ENCODE data around the gene INTS1. TPM values are rescaled to one million over a fixed set of nuclear protein-coding genes. Genes with fewer than 3 reads are reported as not detected.

INTS1 gene
- total RNA-seq, 1 donor: 26.0 TPM

DNA sequence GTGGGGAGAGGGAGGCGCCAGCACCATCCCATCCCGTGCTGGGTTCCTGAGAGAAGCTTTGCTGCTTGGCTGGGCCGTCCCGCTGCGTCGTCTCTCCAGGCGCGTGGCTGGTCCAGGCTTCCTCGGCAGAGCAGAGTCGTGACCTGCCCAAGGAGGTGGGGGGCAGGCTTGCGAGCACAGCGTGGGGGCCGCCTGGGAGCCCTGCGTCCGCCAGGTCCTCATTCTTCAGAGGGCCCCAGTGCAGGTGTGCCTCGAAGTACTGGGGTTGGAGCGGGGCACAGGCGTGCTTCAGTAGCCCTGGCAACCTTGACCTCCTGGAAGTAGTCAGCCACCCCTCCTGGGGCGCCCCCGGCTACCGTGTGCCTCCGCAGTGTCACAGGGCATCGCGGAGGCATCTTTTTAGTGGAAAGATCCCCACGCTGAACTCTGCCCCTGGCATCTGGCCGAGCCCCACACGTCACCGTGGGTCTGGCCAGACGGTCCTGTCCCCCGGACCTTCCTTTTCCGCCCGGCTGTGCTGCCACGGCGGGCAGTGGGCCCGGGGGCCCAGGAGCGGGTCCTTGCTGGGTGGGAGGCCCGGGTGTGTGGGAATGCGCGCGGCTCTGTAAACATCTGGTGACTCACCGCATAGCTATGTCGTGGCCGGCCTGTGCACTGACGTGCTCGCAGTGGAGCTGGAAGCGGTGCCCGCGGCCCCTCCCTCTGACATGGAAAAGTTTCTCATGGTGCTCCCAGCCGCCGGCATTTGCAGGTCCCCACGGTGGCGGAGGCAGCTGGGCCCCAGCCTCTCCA lies 32.8 kb upstream of the INTS1 start:
- Histone ChIP-seq H3K27me3 (ENCODE audit: insufficient read depth, low read length) (no peaks in the 10 kb centered on the region), H3K9me3 (ENCODE audit: low read depth, low read length) (no peaks in the 10 kb centered on the region), H3K4me1 (ENCODE audit: insufficient read depth, low read length) (peaks cover 26% of the 10 kb centered on the region), H3K4me3 (ENCODE audit: low read length) (no peak overlapping the region)

DNA sequence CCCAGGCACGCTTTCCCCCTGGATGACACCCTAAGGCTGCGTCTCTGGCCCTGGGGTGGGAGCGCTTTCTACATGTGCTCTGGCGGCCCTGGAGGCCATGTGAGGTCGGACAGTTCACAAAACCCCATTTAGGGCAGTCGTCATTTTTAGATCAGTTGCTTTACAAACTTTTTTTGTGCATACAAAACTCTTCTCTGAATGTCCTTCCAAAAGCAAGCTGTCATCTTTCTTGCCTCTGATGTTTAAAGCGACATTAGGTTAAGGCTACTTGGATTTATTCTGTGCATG lies 32.2 kb upstream of the INTS1 start:
- peaks cover 32% of the 10 kb centered on the region for H3K4me1 ChIP-seq (ENCODE audit: insufficient read depth, low read length)
- H3K27me3 ChIP-seq (ENCODE audit: insufficient read depth, low read length): no peaks in the 10 kb centered on the region
- no peaks in the 10 kb centered on the region for H3K9me3 ChIP-seq (ENCODE audit: low read depth, low read length)
- no peak overlapping the region for H3K4me3 ChIP-seq (ENCODE audit: low read length)

DNA sequence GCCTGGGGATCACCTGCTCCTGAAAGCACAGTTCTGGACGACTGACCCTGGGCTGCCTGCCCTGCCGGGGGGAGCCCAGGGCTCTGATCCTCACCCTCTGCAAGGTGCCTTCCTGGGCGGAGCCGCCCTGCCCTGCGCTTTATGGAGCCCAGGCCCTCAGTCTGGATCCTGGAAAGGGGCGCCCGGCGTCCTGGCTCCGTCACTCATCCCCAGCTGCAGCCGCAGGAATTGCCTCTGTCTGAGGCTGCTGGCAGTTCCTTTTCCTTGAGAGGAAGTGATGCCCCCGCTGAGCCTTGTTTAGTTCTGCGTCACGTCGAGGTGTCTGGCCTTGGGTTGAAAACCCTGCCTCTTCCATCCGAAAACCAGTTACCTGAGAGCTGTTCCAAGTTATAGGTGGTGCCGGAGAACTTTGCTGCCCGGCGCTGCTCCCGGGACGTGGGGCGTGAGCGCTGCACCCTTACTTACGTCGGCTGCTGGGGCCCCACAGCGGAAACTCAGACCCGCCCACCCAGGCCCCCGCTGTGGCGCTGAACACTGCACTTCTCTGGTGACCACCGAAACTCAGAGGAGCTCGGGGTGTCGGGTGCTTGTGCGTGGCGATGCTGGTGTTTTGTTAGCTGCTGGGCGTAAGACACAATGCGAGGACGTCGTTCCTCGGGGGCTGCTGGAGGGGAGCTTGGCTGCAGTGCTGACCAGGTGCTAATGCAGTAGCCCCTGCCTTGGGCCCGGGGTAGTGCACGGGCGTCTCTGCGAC lies 31.7 kb upstream of the INTS1 start:
- Histone ChIP-seq H3K9me3 (ENCODE audit: low read depth, low read length) (no peaks in the 10 kb centered on the region), H3K4me1 (ENCODE audit: insufficient read depth, low read length) (peaks cover 34% of the 10 kb centered on the region), H3K4me3 (ENCODE audit: low read length) (no peak overlapping the region), H3K27me3 (ENCODE audit: insufficient read depth, low read length) (no peaks in the 10 kb centered on the region)

DNA sequence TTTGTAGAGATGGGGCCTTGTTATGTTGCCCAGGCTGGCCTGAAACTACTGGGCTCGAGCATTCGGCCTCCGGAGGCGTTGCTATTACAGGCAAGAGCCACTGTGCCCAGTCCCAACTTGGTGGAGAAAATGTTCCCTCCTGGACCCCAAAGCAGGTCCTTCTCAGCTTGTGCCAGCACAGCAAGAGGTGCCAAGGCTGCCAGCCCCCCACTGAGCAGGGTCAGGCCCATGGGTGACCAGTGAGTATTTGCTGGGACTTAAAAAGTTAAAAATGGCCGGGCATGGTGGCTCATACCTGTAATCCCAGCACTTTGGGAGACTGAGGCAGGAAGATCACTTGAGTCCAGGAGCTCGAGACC lies 30.9 kb upstream of the INTS1 start:
- H3K4me1 ChIP-seq (ENCODE audit: insufficient read depth, low read length): peaks cover 37% of the 10 kb centered on the region

DNA sequence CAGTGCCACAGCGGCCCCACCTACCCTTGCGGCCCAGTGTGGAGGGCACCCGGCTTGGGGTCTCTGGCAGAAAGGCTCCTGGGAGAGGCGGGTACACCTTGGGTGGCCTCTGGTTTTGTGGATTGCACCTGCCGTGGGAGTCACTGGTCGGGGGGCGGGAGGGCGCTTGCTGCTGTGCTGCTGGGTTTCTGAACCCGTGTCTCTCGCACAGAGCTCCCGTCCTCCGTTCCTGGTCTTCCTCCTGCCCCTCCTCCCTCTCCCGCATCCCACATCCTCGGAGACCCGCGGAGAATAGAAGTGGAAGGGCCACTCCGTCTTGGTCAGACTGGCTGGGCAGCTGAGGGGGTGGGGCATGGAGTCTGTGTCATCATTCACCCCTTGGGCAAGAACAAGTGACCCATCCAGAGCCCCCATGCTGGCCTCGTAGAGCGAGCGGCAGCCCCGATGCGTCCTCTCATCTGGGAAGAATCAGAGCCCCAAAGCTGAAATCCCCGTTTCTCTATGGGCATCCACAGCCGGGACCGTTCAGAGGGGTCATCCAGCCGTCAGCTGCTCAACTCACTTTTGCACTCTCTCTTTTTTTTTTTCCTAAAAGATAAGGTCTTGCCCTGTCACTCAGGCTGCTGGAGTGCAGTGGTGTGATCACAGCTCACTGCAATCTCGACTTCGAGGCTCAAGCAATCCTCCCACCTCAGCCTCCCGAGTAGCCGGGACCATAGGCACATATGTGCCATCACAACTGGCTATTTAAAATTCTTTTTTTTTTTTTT lies 30.3 kb upstream of the INTS1 start:
- Histone ChIP-seq H3K4me3 (ENCODE audit: low read length) (no peak overlapping the region), H3K27me3 (ENCODE audit: insufficient read depth, low read length) (no peaks in the 10 kb centered on the region), H3K9me3 (ENCODE audit: low read depth, low read length) (no peaks in the 10 kb centered on the region), H3K4me1 (ENCODE audit: insufficient read depth, low read length) (peaks cover 41% of the 10 kb centered on the region)

More for the DNA sequence above, 30.9 kb upstream of the INTS1 start:
- H3K4me3 ChIP-seq (ENCODE audit: low read length): no peak overlapping the region
- H3K27me3 ChIP-seq (ENCODE audit: insufficient read depth, low read length): no peaks in the 10 kb centered on the region
- H3K9me3 ChIP-seq (ENCODE audit: low read depth, low read length): no peaks in the 10 kb centered on the region

- Histone ChIP-seq H3K4me3 (ENCODE audit: low read length) (no peak overlapping the region), H3K9me3 (ENCODE audit: low read depth, low read length) (no peaks in the 10 kb centered on the region), H3K4me1 (ENCODE audit: insufficient read depth, low read length) (peaks cover 41% of the 10 kb centered on the region), H3K27me3 (ENCODE audit: insufficient read depth, low read length) (no peaks in the 10 kb centered on the region)
Observed at GRCh38 chr7:1533547-1534329, 29.5 kb upstream of the INTS1 start.

DNA sequence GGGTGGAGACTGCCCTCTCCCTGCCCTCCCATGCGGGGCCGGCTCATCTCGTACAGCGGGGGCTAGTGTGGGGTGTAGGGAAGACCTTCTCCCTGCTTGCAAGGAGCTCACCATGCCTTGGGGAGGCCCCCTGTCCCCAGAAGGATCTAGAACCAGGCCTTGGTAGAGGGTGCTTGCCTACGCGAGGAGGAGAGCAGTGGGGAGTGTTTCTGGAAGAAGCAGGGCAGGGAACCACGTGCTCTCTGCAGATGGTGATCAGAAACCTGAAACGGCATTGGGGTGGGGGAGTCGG lies 29.0 kb upstream of the INTS1 start:
- Histone ChIP-seq H3K9me3 (ENCODE audit: low read depth, low read length) (no peaks in the 10 kb centered on the region), H3K4me1 (ENCODE audit: insufficient read depth, low read length) (peaks cover 41% of the 10 kb centered on the region), H3K4me3 (ENCODE audit: low read length) (peak overlapping the region; percentile 51), H3K27me3 (ENCODE audit: insufficient read depth, low read length) (no peaks in the 10 kb centered on the region)

GRCh38 chr7:1532456-1533254 lies 28.5 kb upstream of the INTS1 start:
- H3K9me3 ChIP-seq (ENCODE audit: low read depth, low read length): no peaks in the 10 kb centered on the region
- H3K27me3 ChIP-seq (ENCODE audit: insufficient read depth, low read length): no peaks in the 10 kb centered on the region
- peak overlapping the region; percentile 51 for H3K4me3 ChIP-seq (ENCODE audit: low read length)
- H3K4me1 ChIP-seq (ENCODE audit: insufficient read depth, low read length): peaks cover 41% of the 10 kb centered on the region

DNA sequence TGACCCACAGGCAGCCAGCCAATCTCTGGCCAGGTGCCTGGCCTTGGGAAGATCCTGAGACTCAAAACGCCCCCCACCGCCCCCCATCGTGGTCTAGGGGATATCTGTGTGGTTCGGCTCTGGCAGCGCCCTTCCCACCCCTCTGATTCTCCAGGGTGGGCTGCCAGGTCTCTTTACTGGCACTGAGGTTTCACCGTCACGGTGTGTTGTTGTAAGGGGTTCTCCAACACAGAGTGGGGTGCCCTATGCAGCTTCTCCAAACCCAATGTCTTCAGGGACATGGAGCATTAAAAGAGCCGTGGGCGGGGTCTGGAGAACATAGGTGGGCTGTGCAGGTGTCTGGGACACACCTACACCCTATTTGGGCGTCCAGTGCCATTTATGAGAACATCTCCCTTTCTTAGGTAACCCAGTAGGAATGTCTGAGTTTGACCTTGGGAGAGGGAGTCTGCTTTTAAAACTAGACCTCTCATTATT lies 27.8 kb upstream of the INTS1 start:
- Histone ChIP-seq H3K27me3 (ENCODE audit: insufficient read depth, low read length) (no peaks in the 10 kb centered on the region), H3K4me3 (ENCODE audit: low read length) (peak overlapping the region; percentile 51), H3K9me3 (ENCODE audit: low read depth, low read length) (no peaks in the 10 kb centered on the region), H3K4me1 (ENCODE audit: insufficient read depth, low read length) (peaks cover 41% of the 10 kb centered on the region)

DNA sequence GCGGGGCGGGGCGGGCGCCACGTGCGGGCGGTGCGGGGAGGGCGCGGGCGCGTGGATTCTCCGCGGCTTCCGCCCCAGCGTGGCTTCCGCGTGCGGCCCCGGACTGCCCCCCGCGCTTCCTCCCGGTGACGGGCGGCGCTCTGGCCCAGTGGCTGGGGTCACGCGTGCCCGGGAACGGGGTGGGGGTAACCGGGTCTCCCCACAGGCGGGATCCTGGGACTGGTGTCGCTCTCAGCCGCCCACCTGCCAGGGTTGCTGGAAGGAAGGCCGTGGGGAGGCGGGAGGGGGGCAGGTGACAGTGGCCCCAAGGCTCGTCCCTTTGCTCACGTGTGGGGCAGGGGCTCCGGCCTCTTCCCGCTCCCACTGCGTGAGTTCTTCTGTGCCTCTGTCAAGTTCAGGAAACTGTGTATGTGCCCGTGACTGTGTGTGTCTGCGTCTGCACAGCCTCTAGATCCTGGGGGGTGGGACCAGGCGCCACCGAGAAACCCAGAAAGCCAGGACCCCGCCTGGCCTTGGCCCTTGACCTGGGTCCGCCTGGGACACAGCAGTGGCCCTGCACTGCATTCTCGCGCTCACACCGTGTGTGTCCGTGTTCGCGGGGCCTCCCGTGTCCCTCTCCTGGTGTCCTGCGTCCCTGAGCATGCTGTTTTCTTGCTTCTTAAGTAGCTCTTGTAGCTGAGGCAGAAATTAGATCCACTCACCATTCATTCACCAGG lies 27.2 kb upstream of the INTS1 start:
- H3K9me3 ChIP-seq (ENCODE audit: low read depth, low read length): no peaks in the 10 kb centered on the region
- H3K4me3 ChIP-seq (ENCODE audit: low read length): peak overlapping the region; percentile 51
- peaks cover 44% of the 10 kb centered on the region for H3K4me1 ChIP-seq (ENCODE audit: insufficient read depth, low read length)
- H3K27me3 ChIP-seq (ENCODE audit: insufficient read depth, low read length): no peaks in the 10 kb centered on the region

- Histone ChIP-seq H3K4me1 (ENCODE audit: insufficient read depth, low read length) (peaks cover 45% of the 10 kb centered on the region), H3K27me3 (ENCODE audit: insufficient read depth, low read length) (no peaks in the 10 kb centered on the region), H3K9me3 (ENCODE audit: low read depth, low read length) (no peaks in the 10 kb centered on the region), H3K4me3 (ENCODE audit: low read length) (peak overlapping the region; percentile 51)
Observed at GRCh38 chr7:1530946-1531262, 26.7 kb upstream of the INTS1 start.

DNA sequence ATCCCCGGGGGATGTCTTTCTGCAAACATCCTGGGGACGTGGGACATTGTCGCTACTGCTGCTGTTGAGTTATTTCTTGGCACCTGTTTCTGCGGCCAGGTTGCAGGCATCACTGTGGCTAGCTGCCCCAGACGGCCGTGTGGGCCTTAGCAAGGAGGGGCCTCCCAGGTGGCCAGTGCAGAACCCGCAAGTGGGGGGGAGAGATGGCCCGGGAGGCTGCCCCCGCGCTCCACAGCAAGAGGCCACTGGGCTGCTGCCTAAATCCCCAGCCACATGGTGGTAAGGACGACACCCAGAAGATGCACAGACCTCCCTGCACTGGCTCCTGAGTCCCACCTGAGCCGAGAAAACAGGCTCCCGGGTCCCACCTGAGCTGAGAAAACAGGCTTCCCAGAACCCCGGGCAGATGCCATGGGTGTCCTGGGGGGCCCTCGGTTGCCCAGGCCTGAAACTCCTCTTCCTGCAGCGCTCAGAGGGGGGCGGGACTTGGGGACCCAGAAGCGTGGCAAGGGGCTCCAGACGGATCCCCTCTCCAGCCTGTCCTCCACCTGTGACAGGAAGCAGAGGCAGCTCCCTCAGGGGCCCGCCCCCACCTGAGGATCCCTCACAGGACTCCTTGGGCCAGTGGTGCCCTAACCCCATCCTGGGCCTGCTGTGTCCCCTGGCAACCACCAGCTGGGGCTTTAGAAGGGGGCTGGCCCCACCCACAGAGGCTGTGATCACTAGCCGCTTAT lies 25.4 kb upstream of the INTS1 start:
- Histone ChIP-seq H3K4me3 (ENCODE audit: low read length) (no peak overlapping the region), H3K9me3 (ENCODE audit: low read depth, low read length) (no peaks in the 10 kb centered on the region), H3K4me1 (ENCODE audit: insufficient read depth, low read length) (peaks cover 45% of the 10 kb centered on the region), H3K27me3 (ENCODE audit: insufficient read depth, low read length) (no peaks in the 10 kb centered on the region)

GRCh38 chr7:1526271-1526754 lies 22.1 kb upstream of the INTS1 start:
- H3K4me3 ChIP-seq (ENCODE audit: low read length): no peak overlapping the region
- no peaks in the 10 kb centered on the region for H3K9me3 ChIP-seq (ENCODE audit: low read depth, low read length)
- H3K4me1 ChIP-seq (ENCODE audit: insufficient read depth, low read length): peaks cover 12% of the 10 kb centered on the region
- H3K27me3 ChIP-seq (ENCODE audit: insufficient read depth, low read length): no peaks in the 10 kb centered on the region
